Uterus (tissue), 4 donors: Measurements from ENCODE around the gene ARMC5. TPM values are rescaled to one million over a fixed set of nuclear protein-coding genes. Genes with fewer than 3 reads are reported as not detected.
"Not testable (repeated sequence)": the region's sequence is repeated elsewhere in the genome, so short reads cannot be mapped to it uniquely, and the experiment has no call there.

Experiments
- DNase-seq, 2 donors: peaks; one replicate each; pipeline ENCODE4 v3.0.0-alpha.2; 2019 to 2020
- H3K27ac ChIP-seq, 2 donors: fragments of 200-600 bp; sonication (generic); 1 replicate in 1 of 2; 2 replicates in 1 of 2; pipeline ENCODE4 v1.5.1; 2016 to 2018
- H3K27me3 ChIP-seq, 2 donors: fragments of 200-600 bp; sonication (generic); one replicate each; pipeline ENCODE4 v1.5.1; 2018 to 2019; ENCODE audit warnings: control low read depth in 1 of 2
- H3K36me3 ChIP-seq, 2 donors: fragments of 200-600 bp; sonication (generic); one replicate each; pipeline ENCODE4 v1.5.1; 2019; ENCODE audit warnings: control low read depth in 1 of 2
- H3K4me1 ChIP-seq, 2 donors: fragments of 200-600 bp; sonication (generic); one replicate each; pipeline ENCODE4 v1.5.1; 2018 to 2019; ENCODE audit warnings: control low read depth in 1 of 2
- H3K4me3 ChIP-seq, 2 donors: fragments of 200-600 bp; sonication (generic); 1 replicate in 1 of 2; 2 replicates in 1 of 2; pipeline ENCODE4 v1.5.1; 2018 to 2019; ENCODE audit warnings: mild to moderate bottlenecking in 1 of 2
- H3K9me3 ChIP-seq, 2 donors: fragments of 200-600 bp; sonication (generic); one replicate each; pipeline ENCODE4 v1.5.1; 2019; ENCODE audit warnings: control low read depth in 1 of 2
- CTCF ChIP-seq, 4 experiments: fragments of 200-600 bp in 2 of 4; fragments of 450-650 bp in 2 of 4; sonication (generic) in 2 of 4; IDR thresholded peaks; one replicate each; pipeline ENCODE4 v1.5.1; 2016 to 2019; ENCODE audit warnings: antibody characterized with exemption in 4 of 4, mild to moderate bottlenecking in 2 of 4, moderate library complexity in 1 of 4
- POLR2A ChIP-seq, 2 donors: fragments of 450-650 bp; IDR thresholded peaks; one replicate each; pipeline ENCODE4 v1.6.1; 2016; ENCODE audit warnings: antibody characterized with exemption in 2 of 2, mild to moderate bottlenecking in 1 of 2, moderate library complexity in 1 of 2
- intact Hi-C: fragments of 100-400 bp; cut with DNase I; formaldehyde crosslinking; loops from one replicate; pipeline ENCODE4 v1.15.1; 2023; ENCODE audit warnings: low total_unique reads
- total RNA-seq, 4 donors: library from RNA; depleted of rRNA in 3 of 4; stranded (reverse); fragments of >200 nt in 3 of 4; gene quantifications; one replicate each; pipeline versions ENCODE4 v1.1.0 to v1.2.4, GENCODE V29; 2014 to 2023
- donor health status: DM: yes; HTN: yes; CAD: no.

ARMC5 gene
- total RNA-seq, 4 donors from 2014 or later, result 2.1 to 12.7 (median 8.0) TPM

- intact Hi-C loops, result no loop called here
- no peak overlapping the region for H3K4me3 ChIP-seq
- no peaks in the 10 kb centered on the region for H3K27me3 ChIP-seq
- no peaks in the 10 kb centered on the region for H3K9me3 ChIP-seq
- TF ChIP-seq CTCF (IDR thresholded peaks at IDR 0.05) (no peak), POLR2A (IDR thresholded peaks at IDR 0.05) (no peak)
- no peak overlapping the region for H3K27ac ChIP-seq
- no peak for DNase-seq
- H3K36me3 ChIP-seq, result no peaks in the 10 kb centered on the region
- H3K4me1 ChIP-seq, result no peaks in the 10 kb centered on the region
Observed at GRCh38 chr16:31413381-31413780, 45.9 kb upstream of the ARMC5 start.

GRCh38 chr16:31413943-31414342 is 45.4 kb upstream of the ARMC5 start:
- H3K4me3 ChIP-seq, result no peak overlapping the region
- no peak overlapping the region for H3K27ac ChIP-seq
- H3K4me1 ChIP-seq, result no peaks in the 10 kb centered on the region
- intact Hi-C loops, result no loop called here
- no peaks in the 10 kb centered on the region for H3K27me3 ChIP-seq
- DNase-seq, result no peak
- no peaks in the 10 kb centered on the region for H3K36me3 ChIP-seq
- no peaks in the 10 kb centered on the region for H3K9me3 ChIP-seq
- TF ChIP-seq POLR2A (IDR thresholded peaks at IDR 0.05) (no peak), CTCF (IDR thresholded peaks at IDR 0.05) (no peak)

- DNase-seq, result no peak
- no peaks in the 10 kb centered on the region for H3K4me1 ChIP-seq
- H3K27ac ChIP-seq, result no peak overlapping the region
- no peaks in the 10 kb centered on the region for H3K27me3 ChIP-seq
- no peaks in the 10 kb centered on the region for H3K9me3 ChIP-seq
- TF ChIP-seq POLR2A (IDR thresholded peaks at IDR 0.05), result no peak
- TF ChIP-seq CTCF (IDR thresholded peaks at IDR 0.05), result no peak
- H3K36me3 ChIP-seq, result no peaks in the 10 kb centered on the region
- intact Hi-C loops, result no loop called here
- H3K4me3 ChIP-seq, result no peak overlapping the region
Observed at GRCh38 chr16:31414706-31415105, 44.6 kb upstream of the ARMC5 start.

GRCh38 chr16:31416371-31416770 is 42.9 kb upstream of the ARMC5 start:
- no peaks in the 10 kb centered on the region for H3K9me3 ChIP-seq
- no peak overlapping the region for H3K27ac ChIP-seq
- H3K36me3 ChIP-seq, result no peaks in the 10 kb centered on the region
- no peaks in the 10 kb centered on the region for H3K27me3 ChIP-seq
- TF ChIP-seq CTCF (IDR thresholded peaks at IDR 0.05), result no peak
- no peak for TF ChIP-seq POLR2A (IDR thresholded peaks at IDR 0.05)
- DNase-seq, result no peak
- no peaks in the 10 kb centered on the region for H3K4me1 ChIP-seq
- no peak overlapping the region for H3K4me3 ChIP-seq
- intact Hi-C loops, result no loop called here

- intact Hi-C loops, H3K36me3 ChIP-seq, H3K27me3 ChIP-seq, H3K27ac ChIP-seq, H3K9me3 ChIP-seq, H3K4me3 ChIP-seq, DNase-seq, H3K4me1 ChIP-seq: not testable (repeated sequence)
Observed at GRCh38 chr16:31417036-31417435, 42.3 kb upstream of the ARMC5 start.

- TF ChIP-seq POLR2A (IDR thresholded peaks at IDR 0.05) (no peak), CTCF (IDR thresholded peaks at IDR 0.05) (no peak)
- no peaks in the 10 kb centered on the region for H3K4me1 ChIP-seq
- H3K9me3 ChIP-seq, result no peaks in the 10 kb centered on the region
- no peaks in the 10 kb centered on the region for H3K27me3 ChIP-seq
- H3K36me3 ChIP-seq, result no peaks in the 10 kb centered on the region
- no peak overlapping the region for H3K27ac ChIP-seq
- intact Hi-C loops, result no loop called here
- no peak overlapping the region for H3K4me3 ChIP-seq
- no peak for DNase-seq
Observed at GRCh38 chr16:31417916-31418315, 41.4 kb upstream of the ARMC5 start.
